ENCODE results near the gene CAMK2B. TPM values are rescaled to one million over a fixed set of nuclear protein-coding genes. Genes with fewer than 3 reads are reported as not detected.

CAMK2B gene
- polyA plus RNA-seq, 3 donors: 0.13 TPM; not detected in 2

GRCh38 chr7:44346063-44346462 lies 20.7 kb upstream of the CAMK2B start:
- intact Hi-C loops (cut with micrococcal nuclease): no loop called here
- H3K27ac Mint-ChIP-seq: no peak overlapping the region
- no peaks in the 10 kb centered on the region for H3K4me1 Mint-ChIP-seq
- peaks cover 0 to 5% of the 10 kb centered on the region in 2 donors for H3K27me3 ChIP-seq (ENCODE audit: control insufficient read depth in 2 of 2, insufficient read depth in 2 of 2, low read length in 2 of 2)
- H3K36me3 Mint-ChIP-seq: no peaks in the 10 kb centered on the region
- H2AFZ ChIP-seq (ENCODE audit: insufficient read depth, low read depth, low read length, poor library complexity, severe bottlenecking): no peak overlapping the region
- H3K27me3 Mint-ChIP-seq (ENCODE audit: low read depth in 3 of 3): peaks cover 4 to 18% (median 5%) of the 10 kb centered on the region in 3 donors
- no peak overlapping the region for H3K4me2 ChIP-seq (replicated peaks; ENCODE audit: extremely low read depth, low read length, poor library complexity, severe bottlenecking)
- no peak overlapping the region for H3K27ac ChIP-seq (ENCODE audit: low read depth in 1 of 2, low read length in 2 of 2)
- no peak overlapping the region for H3K4me3 ChIP-seq (replicated peaks in 1 of 3; ENCODE audit: low read depth in 2 of 3, low read length in 3 of 3)
- no peak overlapping the region for H3K9ac ChIP-seq (ENCODE audit: insufficient read depth, low read length, poor library complexity, severe bottlenecking)
- H4K20me1 ChIP-seq (ENCODE audit: insufficient read depth, low read length): no peaks in the 10 kb centered on the region
- no peaks in the 10 kb centered on the region for H3K36me3 ChIP-seq (replicated peaks in 1 of 2; ENCODE audit: control insufficient read depth in 1 of 2, insufficient read depth in 2 of 2, low read length in 2 of 2)
- no peak overlapping the region for H3K4me3 Mint-ChIP-seq
- no peaks in the 10 kb centered on the region for H3K79me2 ChIP-seq (ENCODE audit: insufficient read depth, low read length)
- H3K9me3 ChIP-seq (replicated peaks in 1 of 2; ENCODE audit: control insufficient read depth in 1 of 2, insufficient read depth in 1 of 2, low read length in 2 of 2): peaks cover under 1 to 6% of the 10 kb centered on the region in 2 donors
- peaks cover 0 to 13% (median 6%) of the 10 kb centered on the region in 7 donors for H3K9me3 Mint-ChIP-seq
- DNase-seq: no peak
- no CpG with 5 or more reads among the region's 2 CpGs for WGBS (ENCODE audit: insufficient coverage)
- TF ChIP-seq, protein P1, sequence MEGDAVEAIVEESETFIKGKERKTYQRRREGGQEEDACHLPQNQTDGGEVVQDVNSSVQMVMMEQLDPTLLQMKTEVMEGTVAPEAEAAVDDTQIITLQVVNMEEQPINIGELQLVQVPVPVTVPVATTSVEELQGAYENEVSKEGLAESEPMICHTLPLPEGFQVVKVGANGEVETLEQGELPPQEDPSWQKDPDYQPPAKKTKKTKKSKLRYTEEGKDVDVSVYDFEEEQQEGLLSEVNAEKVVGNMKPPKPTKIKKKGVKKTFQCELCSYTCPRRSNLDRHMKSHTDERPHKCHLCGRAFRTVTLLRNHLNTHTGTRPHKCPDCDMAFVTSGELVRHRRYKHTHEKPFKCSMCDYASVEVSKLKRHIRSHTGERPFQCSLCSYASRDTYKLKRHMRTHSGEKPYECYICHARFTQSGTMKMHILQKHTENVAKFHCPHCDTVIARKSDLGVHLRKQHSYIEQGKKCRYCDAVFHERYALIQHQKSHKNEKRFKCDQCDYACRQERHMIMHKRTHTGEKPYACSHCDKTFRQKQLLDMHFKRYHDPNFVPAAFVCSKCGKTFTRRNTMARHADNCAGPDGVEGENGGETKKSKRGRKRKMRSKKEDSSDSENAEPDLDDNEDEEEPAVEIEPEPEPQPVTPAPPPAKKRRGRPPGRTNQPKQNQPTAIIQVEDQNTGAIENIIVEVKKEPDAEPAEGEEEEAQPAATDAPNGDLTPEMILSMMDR (IDR thresholded peaks at IDR 0.05): no peak
- H3K4me1 ChIP-seq (ENCODE audit: control insufficient read depth in 1 of 2, insufficient read depth in 2 of 2, low read length in 2 of 2): no peaks in the 10 kb centered on the region

DNA sequence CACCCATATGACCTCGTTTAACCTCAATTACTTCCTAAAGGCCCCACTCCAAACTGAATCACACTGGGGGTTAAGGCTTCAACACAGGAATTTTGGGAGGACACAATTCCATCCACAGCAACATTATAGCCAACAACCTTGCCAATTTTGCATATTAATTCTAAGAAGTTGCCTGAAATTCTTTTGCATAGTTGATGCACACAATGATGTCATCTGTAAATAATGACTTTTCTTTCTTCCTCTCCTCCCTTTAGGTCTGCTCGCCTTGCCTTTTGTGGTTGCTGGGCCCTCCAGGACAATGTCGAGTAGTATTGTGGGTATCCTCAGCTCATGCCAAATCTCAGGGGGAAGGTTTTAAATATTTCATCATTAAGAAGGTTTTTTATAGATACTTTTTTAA lies 16.0 kb upstream of the CAMK2B start:
- Histone ChIP-seq H3K4me1 (ENCODE audit: control insufficient read depth in 1 of 2, insufficient read depth in 2 of 2, low read length in 2 of 2) (no peaks in the 10 kb centered on the region), H3K9ac (ENCODE audit: insufficient read depth, low read length, poor library complexity, severe bottlenecking) (no peak overlapping the region), H3K9me3 (replicated peaks in 1 of 2; ENCODE audit: control insufficient read depth in 1 of 2, insufficient read depth in 1 of 2, low read length in 2 of 2) (peaks cover 0 to 5% of the 10 kb centered on the region in 2 donors), H3K27ac (ENCODE audit: low read depth in 1 of 2, low read length in 2 of 2) (no peak overlapping the region), H3K79me2 (ENCODE audit: insufficient read depth, low read length) (no peaks in the 10 kb centered on the region), H3K4me2 (replicated peaks; ENCODE audit: extremely low read depth, low read length, poor library complexity, severe bottlenecking) (no peak overlapping the region), H3K27me3 (ENCODE audit: control insufficient read depth in 2 of 2, insufficient read depth in 2 of 2, low read length in 2 of 2) (no peaks in the 10 kb centered on the region), H4K20me1 (ENCODE audit: insufficient read depth, low read length) (no peaks in the 10 kb centered on the region), H3K4me3 (replicated peaks in 1 of 3; ENCODE audit: low read depth in 2 of 3, low read length in 3 of 3) (no peak overlapping the region), H2AFZ (ENCODE audit: insufficient read depth, low read depth, low read length, poor library complexity, severe bottlenecking) (no peak overlapping the region), H3K36me3 (replicated peaks in 1 of 2; ENCODE audit: control insufficient read depth in 1 of 2, insufficient read depth in 2 of 2, low read length in 2 of 2) (no peaks in the 10 kb centered on the region)
- WGBS (ENCODE audit: insufficient coverage): no CpG with 5 or more reads among the region's 3 CpGs
- Mint-ChIP-seq H3K4me1 (no peaks in the 10 kb centered on the region), H3K4me3 (no peak overlapping the region), H3K27ac (no peak overlapping the region), H3K9me3 (peaks cover 0 to 11% (median 6%) of the 10 kb centered on the region in 7 donors), H3K27me3 (ENCODE audit: low read depth in 3 of 3) (peaks cover 6 to 8% (median 6%) of the 10 kb centered on the region in 3 donors), H3K36me3 (no peaks in the 10 kb centered on the region)
- intact Hi-C loops (cut with micrococcal nuclease): no loop called here
- DNase-seq: no peak
- TF ChIP-seq, protein P1 (IDR thresholded peaks at IDR 0.05): no peak

Data from CD14-positive monocyte (primary cell).